NCI-H345 treated with DMSO at 0.1 percent for 48 hours (cell line): Measurements from ENCODE around the gene SSH2.

Source experiments
- DNase-seq: peaks from one replicate; lab custom pipeline; 2025; ENCODE audit not compliant: unreplicated experiment; lab: John Stamatoyannopoulos, UW

The SSH2 gene

GRCh38 chr17:29629839-29630238 is 300.2 kb downstream of the SSH2 start:
- DNase-seq: no peak

- DNase-seq: no peak
Measured at GRCh38 chr17:29628644-29629043, 301.4 kb downstream of the SSH2 start.

GRCh38 chr17:29627951-29628350 is 302.1 kb downstream of the SSH2 start:
- no peak for DNase-seq

GRCh38 chr17:29625037-29625750 is 304.8 kb downstream of the SSH2 start:
- no peak for DNase-seq

- no peak for DNase-seq
Measured at GRCh38 chr17:29624586-29624985, 305.4 kb downstream of the SSH2 start.

- DNase-seq: no peak
Measured at GRCh38 chr17:29623283-29623647, 306.8 kb downstream of the SSH2 start.

- peak; percentile 28 for DNase-seq
Measured at GRCh38 chr17:29622337-29623282, 307.4 kb downstream of the SSH2 start, which contains the start of gene CORO6. Gene CORO6 (minus strand): TSS chr17:29622912. CDS start chr17:29621421, 1,491 bp downstream.

GRCh38 chr17:29621751-29622194 is 308.3 kb downstream of the SSH2 start:
- no peak for DNase-seq

- DNase-seq: no peak
Measured at GRCh38 chr17:29620779-29621500, 309.1 kb downstream of the SSH2 start.

GRCh38 chr17:29620271-29620670 is 309.8 kb downstream of the SSH2 start:
- no peak for DNase-seq

- DNase-seq: no peak
Measured at GRCh38 chr17:29619251-29619650, 310.8 kb downstream of the SSH2 start.

GRCh38 chr17:29618272-29619065 is 311.6 kb downstream of the SSH2 start:
- no peak for DNase-seq

GRCh38 chr17:29617481-29618271 is 312.4 kb downstream of the SSH2 start:
- peak; percentile 29 for DNase-seq

- peak; percentile 74 for DNase-seq
Measured at GRCh38 chr17:29617125-29617480, 312.9 kb downstream of the SSH2 start.

- peak; percentile 31 for DNase-seq
Measured at GRCh38 chr17:29616300-29617048, 313.6 kb downstream of the SSH2 start.

- peak; percentile 67 for DNase-seq
Measured at GRCh38 chr17:29615492-29616299, 314.3 kb downstream of the SSH2 start.

GRCh38 chr17:29615048-29615385 is 315.0 kb downstream of the SSH2 start:
- DNase-seq: no peak

- no peak for DNase-seq
Measured at GRCh38 chr17:29614349-29615047, 315.5 kb downstream of the SSH2 start.
